Stimulated activated CD4-positive, alpha-beta T cell treated with anti-CD3 and anti-CD28 coated beads, Interleukin-15, amount 100 ng/mL, for 24 hours (primary cell): ENCODE data around the gene RPL38.

Experiments
- DNase-seq: peaks from one replicate; pipeline ENCODE4 v3.0.0-alpha.2; 2020

Gene RPL38

DNA sequence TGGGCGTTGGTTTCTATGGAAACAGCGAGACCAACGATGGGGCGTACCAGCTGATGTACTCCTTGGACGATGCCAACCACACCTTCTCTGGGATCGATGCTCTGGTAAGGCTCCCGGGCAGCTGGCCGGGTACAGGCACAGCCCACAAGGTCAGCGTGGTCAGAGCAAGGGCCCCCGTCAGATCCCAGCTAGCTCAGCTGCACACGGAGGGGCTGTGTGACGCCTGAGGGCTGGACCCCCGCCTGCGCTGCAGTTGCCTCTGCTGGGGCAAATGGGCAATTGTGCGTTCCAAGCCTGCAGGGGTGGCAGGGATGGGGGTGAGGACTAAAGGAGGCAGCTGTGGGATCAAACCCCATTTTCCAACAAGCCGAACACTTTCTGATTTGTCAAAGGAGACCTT lies 27.4 kb downstream of the RPL38 start:
- DNase-seq, result no peak

- no peak for DNase-seq
These were observed 28.7 kb downstream of the RPL38 start for GRCh38 chr17:74231928-74232907.

DNA sequence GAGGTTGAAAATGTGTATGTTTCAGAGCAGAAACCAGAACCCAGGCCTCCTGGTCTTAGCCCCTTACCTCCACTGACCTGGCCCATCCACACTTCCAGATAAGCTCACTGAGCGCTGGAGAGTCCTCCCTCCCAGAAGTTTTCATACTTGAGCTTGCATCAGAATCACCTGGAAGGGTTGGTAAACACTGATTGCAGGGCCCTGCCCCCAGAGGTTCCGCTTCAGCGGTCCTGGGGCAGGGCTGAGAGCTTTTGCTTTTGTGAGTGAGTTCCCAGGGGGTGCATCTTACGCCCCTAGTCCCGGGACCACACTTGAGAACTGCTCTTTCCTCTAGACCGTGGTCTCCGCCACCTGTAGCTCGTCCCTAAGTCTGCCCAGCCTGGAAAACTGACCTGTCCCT lies 30.5 kb downstream of the RPL38 start:
- DNase-seq, result no peak

DNA sequence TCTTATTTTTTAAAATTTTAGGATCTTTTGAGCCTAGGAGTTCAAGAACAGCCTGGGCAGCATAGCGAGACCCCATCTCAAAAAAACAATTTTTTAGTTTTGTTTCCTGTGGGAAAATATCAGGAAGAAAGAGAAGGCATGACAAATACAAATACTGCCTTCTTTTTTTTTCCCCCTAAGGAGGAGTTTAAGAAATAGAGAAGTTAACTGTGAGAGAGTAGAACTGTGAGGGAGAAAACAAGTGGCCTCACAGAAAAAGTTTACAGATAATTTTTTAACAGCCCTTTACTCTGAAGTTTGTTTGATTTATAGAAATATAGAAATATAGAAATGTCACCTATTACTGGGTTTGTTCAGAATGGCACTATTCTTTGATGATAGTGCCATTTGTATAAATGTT lies 31.0 kb downstream of the RPL38 start:
- no peak for DNase-seq

DNA sequence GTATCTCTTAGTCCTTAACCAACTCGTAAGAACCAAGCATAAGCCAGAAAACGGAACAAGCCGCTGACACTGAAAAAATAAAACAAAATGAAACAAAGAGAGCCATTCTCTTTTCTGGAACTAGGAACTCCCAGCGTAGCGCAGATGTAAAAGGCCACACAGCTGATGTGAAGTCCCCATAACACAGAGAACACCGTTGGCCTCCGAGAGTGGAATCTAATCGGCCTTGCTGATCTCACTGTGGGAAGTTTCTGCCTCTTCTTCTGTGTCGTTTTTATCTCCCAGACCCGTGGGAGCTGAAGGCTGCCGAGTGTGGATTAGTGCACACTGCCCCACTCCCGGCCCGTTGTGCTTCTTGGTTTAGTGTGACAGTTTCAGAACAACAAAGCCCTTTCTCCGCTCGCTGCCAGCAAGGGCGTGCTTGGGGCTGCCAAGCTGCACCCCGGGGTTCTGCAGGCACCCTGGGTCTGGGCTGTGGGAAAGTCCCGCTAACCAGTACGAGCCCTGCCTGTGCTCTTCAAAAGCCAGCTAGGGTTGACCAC lies 31.6 kb downstream of the RPL38 start:
- no peak for DNase-seq

DNA sequence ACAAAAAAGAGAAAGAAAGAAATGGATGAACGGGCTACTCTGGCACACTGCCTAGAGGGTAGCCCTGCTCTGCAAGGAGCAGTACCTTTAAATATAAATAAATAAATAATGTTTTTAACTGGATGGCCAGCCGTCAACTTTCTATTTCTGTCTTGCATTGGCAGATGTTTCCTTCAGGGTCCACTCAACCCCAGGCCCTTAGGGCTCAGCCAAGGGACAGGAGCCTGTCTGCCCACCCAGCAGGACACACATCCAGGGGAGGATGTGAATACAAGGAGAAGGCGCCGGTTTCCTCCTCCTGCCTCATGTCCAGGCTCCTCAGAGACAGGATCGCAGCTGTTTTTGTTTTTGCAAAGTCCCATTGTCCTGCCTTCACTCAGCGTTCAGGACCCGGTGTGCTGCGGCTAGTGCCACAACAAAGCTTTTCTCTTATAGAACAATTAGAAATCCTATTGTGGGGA lies 32.5 kb downstream of the RPL38 start:
- DNase-seq, result no peak

GRCh38 chr17:74237321-74237720 lies 33.8 kb downstream of the RPL38 start:
- no peak for DNase-seq

DNA sequence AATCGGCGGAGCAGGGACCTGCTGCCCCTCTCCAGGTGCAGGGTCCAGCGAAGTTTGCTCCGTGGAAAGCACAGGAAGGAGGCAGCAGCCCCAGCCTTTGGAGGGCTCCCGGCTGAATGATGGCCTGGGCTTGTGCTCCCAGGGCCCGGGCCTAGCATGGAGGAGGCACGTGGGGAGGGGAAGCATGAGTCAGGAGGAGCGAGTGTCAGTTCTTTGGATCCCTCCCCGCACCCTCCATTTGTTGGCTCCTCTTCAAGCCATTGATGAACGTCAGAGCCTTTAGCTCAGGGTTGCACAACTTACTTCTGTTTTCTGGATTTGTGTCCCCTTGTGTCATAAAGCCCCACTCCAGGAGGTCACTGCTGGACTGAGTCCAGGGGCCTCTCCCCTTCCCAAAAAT lies 35.7 kb downstream of the RPL38 start:
- DNase-seq, result no peak

DNA sequence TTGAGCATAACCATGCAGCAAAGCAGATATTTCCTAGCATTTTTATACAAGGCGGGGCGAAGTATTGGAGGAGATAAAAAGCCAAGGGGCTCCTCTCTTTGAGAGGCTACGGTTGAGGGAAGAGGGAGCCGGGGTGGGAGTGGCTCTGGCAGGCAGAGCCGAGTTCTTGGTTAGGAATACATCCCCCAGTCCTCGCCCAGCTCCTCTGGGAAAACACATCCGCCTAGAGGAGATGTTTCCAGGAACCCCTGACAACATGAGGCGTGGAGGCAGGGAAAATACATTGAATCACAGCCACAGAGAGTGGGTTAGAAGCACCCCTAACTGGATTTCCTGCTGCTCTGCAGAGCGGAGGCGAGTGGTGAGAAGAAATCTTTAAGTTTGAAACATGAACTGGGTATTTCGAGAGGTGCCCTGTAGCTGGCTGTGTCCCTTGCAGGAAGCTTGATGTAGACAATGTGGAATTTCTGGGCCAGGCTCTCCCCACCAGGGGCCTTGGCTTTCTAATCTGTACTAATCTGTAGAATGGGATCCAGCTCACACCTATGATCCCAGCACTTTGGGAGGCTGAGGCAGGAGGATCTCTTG lies 37.2 kb downstream of the RPL38 start:
- no peak for DNase-seq

DNA sequence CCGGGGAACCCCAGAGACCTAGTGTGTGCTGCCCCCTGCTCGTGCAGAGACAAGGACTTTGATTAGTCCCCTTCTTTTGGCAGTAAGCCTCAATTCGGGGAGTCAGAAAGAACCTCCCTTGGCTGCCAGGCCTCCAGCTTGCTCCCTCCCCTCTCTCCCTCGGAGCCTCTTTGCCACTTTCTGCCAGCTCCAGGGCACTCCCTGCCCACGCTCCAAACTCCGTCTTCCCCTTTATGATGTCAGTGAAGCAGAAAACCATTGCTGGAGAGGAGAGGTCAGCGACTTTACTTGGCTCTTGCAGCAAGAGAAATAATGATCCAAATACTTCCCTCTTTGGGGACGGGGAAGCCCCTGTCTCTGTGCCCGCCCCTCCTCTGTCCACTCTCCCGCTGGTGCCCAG lies 38.0 kb downstream of the RPL38 start:
- no peak for DNase-seq

DNA sequence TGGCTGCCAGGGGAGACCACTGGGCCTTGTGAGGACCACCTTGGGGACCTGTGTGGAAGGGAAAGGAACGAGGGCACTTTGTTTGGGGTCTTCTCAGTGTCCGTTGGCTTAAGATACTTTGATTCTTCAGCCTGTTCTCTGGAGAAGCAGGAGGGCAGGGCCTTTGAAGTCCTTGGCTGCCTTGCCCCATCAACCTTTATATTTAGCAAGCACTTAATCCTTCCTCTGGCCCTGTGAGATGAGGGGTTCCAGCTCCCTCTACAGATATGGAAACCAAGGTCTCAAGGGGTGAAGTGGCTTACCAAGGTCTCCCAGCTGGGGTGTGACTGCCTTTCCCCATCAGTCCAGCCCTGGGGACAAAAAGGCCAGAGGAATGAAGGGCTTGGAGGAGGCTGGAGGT lies 38.4 kb downstream of the RPL38 start:
- no peak for DNase-seq

GRCh38 chr17:74243013-74243755 lies 39.7 kb downstream of the RPL38 start:
- no peak for DNase-seq

- no peak for DNase-seq
These were observed 40.6 kb downstream of the RPL38 start for GRCh38 chr17:74244128-74244527.

DNA sequence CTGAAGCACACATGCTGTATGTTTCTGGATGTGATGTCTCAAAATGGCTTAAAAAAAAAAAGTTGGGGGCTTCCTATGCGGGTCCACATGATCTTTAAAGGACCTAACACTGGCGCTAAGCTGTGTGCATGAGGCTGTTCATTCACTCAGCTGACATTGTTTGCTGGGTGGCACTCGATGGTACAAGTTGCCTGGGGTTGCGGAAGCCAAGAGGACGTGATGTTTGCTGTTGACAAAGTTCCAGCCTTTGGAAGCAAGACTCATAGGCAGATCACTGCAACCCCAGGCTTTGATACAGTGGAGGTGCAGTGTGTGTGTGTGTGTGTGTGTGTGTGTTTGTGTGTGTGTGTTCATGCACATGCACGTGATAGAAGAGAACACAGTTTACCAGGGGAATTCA lies 41.1 kb downstream of the RPL38 start:
- DNase-seq, result no peak

- no peak for DNase-seq
These were observed 41.8 kb downstream of the RPL38 start for GRCh38 chr17:74245145-74245831.

DNA sequence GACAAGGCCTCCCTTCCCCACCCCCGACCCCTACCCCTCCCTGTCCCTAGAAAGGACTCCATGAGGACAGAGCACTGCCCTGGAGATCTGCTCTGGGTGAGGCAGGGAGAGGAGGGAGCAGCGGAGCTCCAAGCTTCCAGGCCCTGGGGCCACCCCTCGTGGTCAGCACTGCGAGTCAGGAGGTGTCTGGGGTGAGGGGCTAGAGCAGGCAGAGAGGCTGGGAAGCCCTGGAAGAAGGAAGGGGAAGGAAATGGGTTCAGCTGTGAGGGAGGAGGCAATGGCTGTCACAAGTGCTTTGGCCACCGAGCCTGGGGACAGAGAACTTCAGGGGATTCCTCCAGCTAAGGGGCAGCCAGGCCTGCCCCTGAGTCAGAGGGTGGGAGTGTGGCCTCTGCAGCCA lies 42.4 kb downstream of the RPL38 start:
- no peak for DNase-seq

DNA sequence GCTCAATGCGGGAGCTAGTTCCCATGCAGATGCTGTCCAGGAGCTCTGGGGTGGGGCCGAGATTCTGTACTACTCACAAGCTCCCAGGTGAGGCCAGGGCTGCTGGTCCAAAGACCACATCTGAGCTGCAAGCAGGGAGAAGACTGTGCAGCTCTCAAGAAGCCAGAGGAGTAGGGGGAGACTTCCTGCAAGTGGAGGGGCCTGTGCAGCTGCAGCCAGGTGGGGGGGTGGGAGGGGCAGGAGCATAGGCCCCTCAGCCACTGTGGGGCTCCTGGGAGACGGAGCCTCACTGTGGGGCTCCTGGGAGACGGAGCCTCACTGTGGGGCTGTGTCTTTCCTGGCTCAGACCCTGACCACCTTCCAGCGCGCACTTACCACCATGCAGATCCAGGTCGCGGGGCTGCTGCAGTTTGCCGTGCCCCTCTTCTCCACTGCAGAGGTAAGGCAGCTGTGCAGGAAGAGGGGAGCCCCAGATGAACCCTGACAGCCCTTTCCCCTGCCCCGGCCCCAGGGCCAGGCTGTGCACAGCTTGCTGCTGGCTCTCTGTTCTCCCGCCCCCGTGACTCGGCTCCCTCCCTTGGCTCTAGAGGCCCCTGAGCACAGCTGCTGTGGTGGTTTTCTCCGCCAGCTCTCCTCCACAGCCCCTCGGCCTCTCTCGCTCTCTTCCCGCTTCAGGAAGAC lies 46.3 kb downstream of the RPL38 start:
- DNase-seq, result no peak

DNA sequence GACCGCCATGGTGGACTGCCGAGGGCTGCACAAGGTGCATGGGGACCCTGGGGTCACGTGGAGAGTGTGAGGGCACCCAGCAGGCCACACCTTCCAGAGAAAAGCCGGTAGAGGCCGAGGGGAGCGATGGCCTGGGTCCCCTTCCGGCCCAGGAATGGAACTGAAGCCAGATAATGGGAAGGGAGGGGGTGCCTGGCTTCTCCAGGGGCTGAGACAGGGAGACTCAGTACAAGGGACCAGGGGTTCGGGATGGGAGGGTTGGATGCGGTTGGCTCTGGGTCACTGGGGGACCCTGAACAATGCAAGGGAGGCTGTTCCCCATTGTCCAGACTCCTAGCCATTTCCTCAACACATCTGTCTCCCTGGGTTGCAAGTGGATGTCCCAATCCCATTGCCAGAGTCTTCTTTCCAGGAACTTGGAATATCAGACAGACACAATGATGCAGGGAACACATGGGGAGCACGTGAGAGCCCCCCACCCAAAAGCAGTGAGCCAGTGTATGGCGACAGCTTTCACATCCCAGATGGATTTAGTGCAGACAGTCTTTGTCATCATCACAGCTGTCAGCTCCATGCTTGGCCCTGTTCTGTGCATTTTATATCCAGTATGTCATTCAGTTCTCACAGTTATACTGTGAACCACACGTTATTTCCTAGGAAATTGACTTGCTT lies 47.0 kb downstream of the RPL38 start:
- no peak for DNase-seq

DNA sequence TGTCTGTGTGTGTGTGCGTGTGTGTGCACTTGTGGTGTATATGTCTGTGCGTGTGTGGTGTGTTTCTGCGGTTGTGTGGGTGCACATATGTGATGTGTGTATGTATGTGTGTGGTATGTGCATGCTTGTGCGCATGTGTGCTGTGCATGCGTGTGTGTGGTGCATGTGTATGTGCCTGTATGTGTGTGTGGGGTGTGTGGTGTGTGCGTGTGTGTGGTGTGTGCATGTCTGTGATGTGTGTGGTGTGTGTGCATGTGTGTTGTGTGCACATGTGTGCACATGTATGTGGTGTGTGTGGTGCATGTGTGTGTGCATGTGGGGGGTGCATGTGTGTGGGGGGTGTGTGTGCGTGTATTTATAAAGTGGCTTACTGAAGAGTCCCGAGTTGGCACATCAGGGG lies 47.6 kb downstream of the RPL38 start:
- no peak for DNase-seq

GRCh38 chr17:74251569-74251968 lies 48.1 kb downstream of the RPL38 start:
- no peak for DNase-seq

DNA sequence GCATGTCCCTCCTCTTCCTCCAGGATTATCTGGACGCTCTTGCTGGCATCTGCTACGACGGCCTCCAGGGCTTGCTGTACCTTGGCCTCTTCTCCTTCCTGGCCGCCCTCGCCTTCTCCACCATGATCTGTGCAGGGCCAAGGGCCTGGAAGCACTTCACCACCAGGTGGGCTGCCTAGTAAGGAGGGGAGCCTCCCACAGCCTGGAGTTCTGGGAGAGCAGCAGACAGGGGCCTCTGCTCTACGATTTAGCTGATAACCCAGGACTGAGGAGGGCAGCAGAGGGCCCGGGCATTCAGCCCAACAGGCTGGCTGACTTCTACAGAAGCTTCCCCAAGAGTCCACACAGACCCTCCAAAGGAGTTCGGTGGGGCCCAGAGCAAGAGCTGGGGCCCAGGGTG lies 48.7 kb downstream of the RPL38 start:
- no peak for DNase-seq

DNA sequence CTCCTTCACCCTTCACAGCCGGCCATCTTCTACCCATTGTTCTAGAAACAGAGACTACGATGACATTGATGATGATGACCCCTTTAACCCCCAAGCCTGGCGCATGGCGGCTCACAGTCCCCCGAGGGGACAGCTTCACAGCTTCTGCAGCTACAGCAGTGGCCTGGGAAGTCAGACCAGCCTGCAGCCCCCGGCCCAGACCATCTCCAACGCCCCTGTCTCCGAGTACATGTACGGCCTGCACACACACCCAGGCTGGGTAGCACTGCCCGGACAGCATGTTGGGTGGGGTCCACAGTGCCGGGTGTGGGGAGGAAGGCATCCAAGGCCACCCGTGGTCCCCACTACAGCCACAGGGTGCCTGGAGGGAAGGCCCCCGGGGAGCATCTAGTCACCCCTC lies 49.6 kb downstream of the RPL38 start:
- DNase-seq, result no peak
